ENCODE data around the gene MTNR1B.

The MTNR1B gene

DNA sequence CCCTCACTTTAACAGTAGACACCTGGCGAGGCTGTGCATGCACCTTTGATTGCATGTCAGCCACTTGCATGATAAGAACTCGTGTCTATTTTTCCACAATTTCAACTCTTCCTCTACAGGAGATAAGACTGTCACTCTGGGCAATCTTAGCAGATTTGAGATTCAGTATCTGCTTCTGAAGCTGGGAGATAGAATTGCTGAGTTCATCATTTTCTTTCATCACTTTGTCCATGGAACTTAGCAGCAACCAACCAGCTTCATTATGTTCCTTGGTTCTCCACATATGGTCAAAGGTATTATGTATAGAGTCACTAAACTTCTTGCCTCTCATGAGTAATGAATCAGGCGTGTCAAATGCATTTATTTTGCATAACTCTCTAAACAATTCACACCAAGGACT, 17.1 kb downstream of the MTNR1B start:
- ATAC-seq (replicated peaks): no peak
- H3K27me3 Mint-ChIP-seq: no peaks in the 10 kb centered on the region
- no peak for DNase-seq
- H3K36me3 Mint-ChIP-seq (ENCODE audit: insufficient read depth): no peaks in the 10 kb centered on the region
- H3K4me3 Mint-ChIP-seq: no peak overlapping the region
- no peaks in the 10 kb centered on the region for H3K4me1 Mint-ChIP-seq (ENCODE audit: low read depth in 2 of 2)
- H3K27ac Mint-ChIP-seq: no peak overlapping the region
- peaks cover 0 to 5% of the 10 kb centered on the region in 2 donors for H3K9me3 Mint-ChIP-seq

DNA sequence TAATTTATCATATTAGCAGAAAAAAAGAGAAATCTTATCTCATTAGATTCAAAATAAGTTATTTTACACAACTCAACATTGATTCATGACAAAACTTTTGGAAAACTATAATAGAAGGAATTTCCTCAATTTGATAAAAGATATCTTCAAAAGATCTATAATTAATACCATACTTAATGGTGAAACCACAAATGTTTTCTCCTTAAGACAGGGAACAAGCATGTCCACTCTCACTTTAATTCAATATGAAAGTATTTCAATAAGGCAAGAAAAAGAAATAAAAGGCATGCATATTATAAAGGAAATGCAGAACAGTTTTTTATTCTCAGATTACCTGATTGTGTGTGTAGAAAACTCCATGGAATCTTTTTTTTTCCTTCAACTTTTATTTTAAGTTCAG, 23.6 kb downstream of the MTNR1B start:
- DNase-seq (no peak), ATAC-seq (replicated peaks) (no peak)
- Mint-ChIP-seq H3K4me3 (no peak overlapping the region), H3K27ac (no peak overlapping the region), H3K27me3 (no peaks in the 10 kb centered on the region), H3K9me3 (peaks cover 0 to 7% of the 10 kb centered on the region in 2 donors), H3K4me1 (ENCODE audit: low read depth in 2 of 2) (no peaks in the 10 kb centered on the region), H3K36me3 (ENCODE audit: insufficient read depth) (no peaks in the 10 kb centered on the region)

DNA sequence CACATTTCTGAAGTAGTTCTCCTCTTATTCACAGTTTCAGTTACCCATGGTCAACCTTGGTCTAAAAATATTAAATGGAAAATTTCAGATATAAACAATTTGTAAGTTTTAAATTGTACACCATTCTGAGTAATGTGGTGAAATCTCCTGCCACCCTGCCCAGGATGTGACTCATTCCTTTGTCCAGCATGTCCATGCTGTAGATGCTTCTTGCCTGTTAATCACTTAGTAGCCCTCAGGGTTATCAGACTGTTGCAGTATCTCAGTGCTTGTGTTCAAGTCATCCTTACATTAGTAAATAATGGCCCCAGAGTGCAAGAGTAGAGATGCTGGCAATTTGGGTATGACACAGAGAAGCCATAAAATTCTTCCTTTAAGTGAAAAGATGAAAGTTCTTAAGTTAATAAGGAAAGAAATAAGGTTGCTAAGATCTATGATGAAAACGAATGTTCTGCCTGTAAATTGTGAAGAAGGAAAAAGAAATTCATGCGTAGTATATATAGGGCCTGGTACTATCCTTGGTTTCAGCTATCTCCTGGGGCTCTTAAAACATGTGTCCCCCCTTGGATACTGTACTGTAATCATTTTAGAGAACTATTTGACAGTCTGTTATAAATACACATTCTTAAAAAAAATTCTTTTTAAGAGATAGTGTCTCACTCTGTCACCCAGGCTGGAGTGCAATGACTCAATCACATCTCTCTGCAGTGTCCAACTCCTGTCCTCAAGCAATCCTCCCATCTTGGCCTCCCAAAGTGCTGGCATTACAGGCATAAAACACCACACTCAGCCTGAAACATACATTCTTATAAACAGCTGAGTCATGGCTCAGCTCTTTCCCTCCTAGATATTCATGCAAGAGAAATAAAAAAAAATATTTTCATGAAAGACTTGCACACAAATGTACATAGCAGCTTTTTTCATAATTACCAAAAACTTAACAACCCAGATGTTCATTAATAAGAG, 31.3 kb downstream of the MTNR1B start:
- Mint-ChIP-seq H3K27ac (no peak overlapping the region), H3K27me3 (no peaks in the 10 kb centered on the region), H3K4me3 (no peak overlapping the region), H3K9me3 (peaks cover 0 to 9% of the 10 kb centered on the region in 2 donors), H3K4me1 (ENCODE audit: low read depth in 2 of 2) (no peaks in the 10 kb centered on the region), H3K36me3 (ENCODE audit: insufficient read depth) (no peaks in the 10 kb centered on the region)
- no peak for ATAC-seq (replicated peaks)
- DNase-seq: no peak

DNA sequence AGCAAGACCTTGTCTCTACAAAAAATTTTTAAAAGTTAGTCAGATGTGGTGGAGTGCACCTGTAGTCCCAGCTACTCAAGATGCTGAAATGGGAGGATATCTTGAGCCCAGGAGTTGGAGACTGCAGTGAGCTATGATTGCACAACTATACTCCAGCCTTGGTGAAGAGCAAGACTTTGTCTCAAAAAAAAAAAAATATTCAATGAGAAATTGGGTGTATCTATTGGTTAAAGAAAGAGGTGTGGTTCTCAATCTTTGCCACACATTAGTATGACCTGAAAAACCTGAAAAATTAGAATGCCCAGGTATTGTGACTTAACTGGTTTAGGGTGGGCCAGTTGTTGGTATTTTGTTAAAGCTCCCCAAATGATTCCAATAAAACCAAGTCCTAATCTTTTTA, 32.4 kb downstream of the MTNR1B start:
- Mint-ChIP-seq H3K9me3 (peaks cover 0 to 13% of the 10 kb centered on the region in 2 donors), H3K27me3 (no peaks in the 10 kb centered on the region), H3K4me1 (ENCODE audit: low read depth in 2 of 2) (no peaks in the 10 kb centered on the region), H3K4me3 (no peak overlapping the region), H3K36me3 (ENCODE audit: insufficient read depth) (no peaks in the 10 kb centered on the region), H3K27ac (no peak overlapping the region)
- DNase-seq (no peak), ATAC-seq (replicated peaks) (no peak)

DNA sequence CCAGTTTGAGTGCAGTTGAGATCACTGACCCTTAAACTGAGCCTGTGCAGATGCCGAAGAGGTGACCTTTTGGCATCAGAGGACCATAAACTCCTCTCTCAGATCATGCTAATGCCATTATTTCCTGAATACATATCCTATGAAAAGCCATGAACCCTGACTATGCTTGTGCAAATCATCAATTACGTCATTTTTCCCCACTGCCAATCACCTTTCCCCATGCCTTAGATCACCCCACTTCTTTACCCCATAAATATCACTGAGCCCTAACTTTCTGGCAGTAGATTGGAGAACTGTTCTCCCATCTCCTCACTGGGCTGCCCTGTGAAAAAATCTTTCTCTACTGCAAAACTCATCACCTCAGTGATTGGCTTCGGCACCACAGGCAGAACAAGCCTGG, 32.9 kb downstream of the MTNR1B start:
- Mint-ChIP-seq H3K27ac (no peak overlapping the region), H3K4me3 (no peak overlapping the region), H3K4me1 (ENCODE audit: low read depth in 2 of 2) (no peaks in the 10 kb centered on the region), H3K27me3 (no peaks in the 10 kb centered on the region), H3K36me3 (ENCODE audit: insufficient read depth) (no peaks in the 10 kb centered on the region), H3K9me3 (peaks cover 0 to 13% of the 10 kb centered on the region in 2 donors)
- DNase-seq: no peak
- ATAC-seq (replicated peaks): no peak

DNA sequence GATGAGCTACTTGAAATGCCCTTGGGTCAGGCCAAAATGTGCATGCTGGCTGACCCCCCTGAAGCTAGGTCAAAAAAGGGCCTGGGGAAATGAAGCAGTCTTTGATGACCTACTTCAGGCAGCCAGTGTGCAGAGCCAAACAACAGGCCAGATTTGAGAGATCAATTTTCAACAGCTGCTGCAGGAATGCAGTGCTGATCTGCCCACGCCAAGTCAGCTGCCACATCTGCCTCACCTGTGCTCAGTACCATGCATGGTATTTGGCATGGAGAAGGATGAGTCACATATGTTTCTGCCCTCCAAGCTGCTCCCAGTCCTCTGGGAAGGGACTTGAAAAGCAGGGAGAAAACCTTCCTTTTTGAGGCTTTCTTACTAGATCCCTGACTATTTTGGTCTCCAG, 35.8 kb downstream of the MTNR1B start:
- Mint-ChIP-seq H3K36me3 (ENCODE audit: insufficient read depth) (no peaks in the 10 kb centered on the region), H3K9me3 (peaks cover 11 to 14% of the 10 kb centered on the region in 2 donors), H3K27ac (no peak overlapping the region), H3K4me3 (no peak overlapping the region), H3K27me3 (no peaks in the 10 kb centered on the region), H3K4me1 (ENCODE audit: low read depth in 2 of 2) (no peaks in the 10 kb centered on the region)
- ATAC-seq (replicated peaks) (no peak), DNase-seq (no peak)

DNA sequence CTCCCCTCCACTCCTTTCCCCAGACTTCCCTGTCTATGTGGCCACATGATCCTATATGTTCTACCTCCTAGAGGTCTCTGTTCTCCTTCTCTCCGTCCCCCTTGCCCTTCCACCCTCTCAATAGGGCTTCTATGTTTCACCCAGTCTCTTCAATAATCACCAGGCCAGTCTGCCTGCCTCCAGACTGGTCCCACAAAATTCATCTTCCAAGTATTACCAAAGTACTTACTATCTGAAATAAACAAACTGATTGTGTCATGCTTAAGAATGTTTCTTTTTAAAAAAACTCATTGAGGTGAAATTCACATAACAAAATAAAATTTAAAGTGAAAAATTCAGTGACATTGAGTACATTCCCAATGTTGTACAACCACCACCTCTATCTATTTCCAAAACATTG, 44.2 kb downstream of the MTNR1B start:
- Mint-ChIP-seq H3K4me1 (ENCODE audit: low read depth in 2 of 2) (no peaks in the 10 kb centered on the region), H3K4me3 (no peak overlapping the region), H3K36me3 (ENCODE audit: insufficient read depth) (no peaks in the 10 kb centered on the region), H3K27me3 (no peaks in the 10 kb centered on the region), H3K27ac (no peak overlapping the region), H3K9me3 (peaks cover 7 to 10% of the 10 kb centered on the region in 2 donors)
- ATAC-seq (replicated peaks) (no peak), DNase-seq (no peak)

DNA sequence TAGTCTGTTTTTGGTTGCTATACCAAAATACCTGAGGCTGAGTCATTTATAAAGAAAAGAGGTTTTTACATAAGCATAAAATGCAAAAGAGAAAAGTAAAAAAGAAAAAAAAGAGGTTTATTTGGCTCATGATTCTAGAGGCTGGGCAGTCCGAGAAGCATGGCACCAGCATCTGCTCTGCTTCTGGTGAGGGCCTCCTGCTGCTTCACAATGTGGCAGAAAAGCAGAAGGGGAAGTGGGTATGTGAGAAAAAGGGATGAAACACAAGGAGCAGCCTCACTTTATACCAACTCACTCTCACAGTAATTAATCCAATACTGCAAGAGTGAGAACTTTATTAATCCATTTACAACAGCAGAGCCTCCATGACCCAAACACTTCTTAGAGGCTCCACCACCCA, 47.1 kb downstream of the MTNR1B start:
- ATAC-seq (replicated peaks) (no peak), DNase-seq (no peak)
- Mint-ChIP-seq H3K27ac (no peak overlapping the region), H3K9me3 (peaks cover 0 to 12% of the 10 kb centered on the region in 2 donors), H3K36me3 (ENCODE audit: insufficient read depth) (no peaks in the 10 kb centered on the region), H3K4me1 (ENCODE audit: low read depth in 2 of 2) (no peaks in the 10 kb centered on the region), H3K4me3 (no peak overlapping the region), H3K27me3 (peaks cover 0 to 7% of the 10 kb centered on the region in 2 donors)

DNA sequence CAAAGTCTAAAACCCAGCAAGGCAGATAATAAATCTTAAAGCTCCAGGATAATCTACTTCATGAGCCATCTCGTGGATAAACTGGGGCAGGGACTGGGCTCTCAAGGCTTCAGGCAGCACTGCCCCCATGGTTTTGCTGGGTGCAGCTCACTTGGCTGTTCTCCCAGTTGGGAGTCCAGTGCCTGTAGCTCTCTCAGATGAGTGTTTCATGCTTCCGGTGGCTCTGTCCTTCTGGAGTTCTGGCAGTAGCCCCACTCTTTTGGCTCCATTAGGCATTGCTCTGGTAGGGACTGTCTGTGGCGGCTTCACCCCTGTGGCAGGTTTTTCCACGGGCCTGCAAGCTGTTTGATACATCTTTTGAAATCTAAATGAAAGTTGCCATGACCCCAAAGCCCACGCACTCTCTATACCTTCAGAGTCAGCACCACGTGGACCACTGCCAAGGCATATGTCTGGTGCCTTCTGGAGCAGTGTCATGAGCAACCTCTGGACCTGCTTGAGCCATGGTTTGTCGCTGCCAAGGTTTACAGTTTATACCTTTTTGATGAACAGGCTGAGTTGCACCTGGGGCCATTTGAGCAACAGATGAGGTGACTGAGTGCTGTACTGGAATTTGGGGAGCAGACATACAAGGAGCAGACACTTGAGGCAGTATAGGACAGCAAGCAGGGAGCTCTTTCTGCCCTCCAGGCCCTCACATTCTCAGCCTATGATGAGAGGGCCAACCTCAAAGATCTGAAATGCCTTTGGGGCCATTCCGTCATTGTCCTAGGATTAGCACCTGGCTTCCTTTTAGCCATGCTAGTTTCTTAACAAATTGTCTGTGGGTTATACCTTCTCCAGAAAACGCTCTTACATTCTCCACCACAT, 48.6 kb downstream of the MTNR1B start:
- H3K27ac Mint-ChIP-seq: no peak overlapping the region
- no peak for ATAC-seq (replicated peaks)
- H3K36me3 Mint-ChIP-seq (ENCODE audit: insufficient read depth): no peaks in the 10 kb centered on the region
- no peak for DNase-seq
- H3K4me1 Mint-ChIP-seq (ENCODE audit: low read depth in 2 of 2): no peaks in the 10 kb centered on the region
- no peak overlapping the region for H3K4me3 Mint-ChIP-seq
- H3K9me3 Mint-ChIP-seq: peaks cover 0 to 10% of the 10 kb centered on the region in 2 donors
- peaks cover 0 to 9% of the 10 kb centered on the region in 2 donors for H3K27me3 Mint-ChIP-seq

DNA sequence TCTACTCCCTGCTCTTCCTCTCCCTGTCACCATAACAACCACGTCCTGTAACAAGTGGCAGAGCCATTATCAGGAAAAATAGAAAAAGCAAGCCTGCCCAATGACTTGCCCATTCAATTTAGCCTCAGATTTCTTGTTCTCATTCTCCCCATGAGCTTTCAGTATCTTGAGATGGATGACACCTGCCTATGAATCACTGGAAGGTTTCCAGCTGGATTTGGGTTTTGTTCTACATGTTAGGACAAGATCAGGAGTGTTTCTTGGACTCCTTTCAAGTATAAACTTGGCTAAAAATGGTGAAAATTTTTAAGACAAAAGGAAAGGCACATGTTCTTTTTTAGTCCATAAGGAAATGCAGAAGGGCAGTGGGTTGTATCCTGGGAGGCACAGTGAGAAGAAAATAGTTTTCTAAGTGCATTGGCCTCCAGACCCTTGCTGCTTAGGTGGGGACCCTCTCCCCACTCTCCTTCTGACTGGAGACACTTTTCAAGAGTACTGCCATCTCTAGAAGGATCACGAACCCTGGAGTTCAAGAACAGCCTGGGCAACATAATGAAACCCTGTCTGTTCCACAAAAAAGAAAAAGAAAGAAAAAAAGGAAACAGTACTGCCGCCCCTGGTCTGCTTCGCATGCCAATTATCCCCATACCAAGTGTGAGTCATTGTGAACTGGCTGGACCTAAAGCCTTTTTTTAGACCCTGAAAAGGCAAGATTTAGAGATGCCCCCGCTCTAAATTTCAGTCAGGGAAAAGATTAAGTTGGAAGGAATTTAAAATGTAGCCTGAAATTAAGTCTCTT, 51.0 kb downstream of the MTNR1B start:
- DNase-seq (no peak), ATAC-seq (replicated peaks) (no peak)
- no peaks in the 10 kb centered on the region for H3K36me3 Mint-ChIP-seq (ENCODE audit: insufficient read depth)
- no peaks in the 10 kb centered on the region for H3K4me1 Mint-ChIP-seq (ENCODE audit: low read depth in 2 of 2)
- peaks cover 0 to 6% of the 10 kb centered on the region in 2 donors for H3K9me3 Mint-ChIP-seq
- peaks cover 0 to 9% of the 10 kb centered on the region in 2 donors for H3K27me3 Mint-ChIP-seq
- no peak overlapping the region for H3K4me3 Mint-ChIP-seq
- no peak overlapping the region for H3K27ac Mint-ChIP-seq

DNA sequence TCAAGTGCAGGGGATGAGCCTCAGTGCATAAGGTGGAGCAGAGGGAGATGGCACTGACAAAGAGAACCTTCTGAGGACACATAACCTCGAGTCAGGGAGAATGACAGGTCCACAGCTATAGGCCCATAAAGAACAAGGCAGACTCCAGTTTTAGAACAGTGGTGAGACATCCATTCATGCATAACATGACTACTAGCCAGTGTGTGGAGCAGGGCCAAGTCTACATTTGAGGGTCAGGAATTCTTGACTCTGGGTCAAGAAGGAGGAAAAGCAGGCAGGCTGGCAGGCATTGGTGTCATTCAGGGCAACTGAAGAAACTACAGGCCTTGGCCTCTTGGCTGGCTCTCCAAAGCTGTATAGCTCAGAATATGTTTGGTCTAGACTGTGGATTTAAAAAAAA, 54.9 kb downstream of the MTNR1B start:
- Mint-ChIP-seq H3K27me3 (peaks cover 0 to 9% of the 10 kb centered on the region in 2 donors), H3K27ac (no peak overlapping the region), H3K36me3 (ENCODE audit: insufficient read depth) (no peaks in the 10 kb centered on the region), H3K4me1 (ENCODE audit: low read depth in 2 of 2) (no peaks in the 10 kb centered on the region), H3K4me3 (no peak overlapping the region), H3K9me3 (peaks cover 0 to 5% of the 10 kb centered on the region in 2 donors)
- no peak for ATAC-seq (replicated peaks)
- no peak for DNase-seq

DNA sequence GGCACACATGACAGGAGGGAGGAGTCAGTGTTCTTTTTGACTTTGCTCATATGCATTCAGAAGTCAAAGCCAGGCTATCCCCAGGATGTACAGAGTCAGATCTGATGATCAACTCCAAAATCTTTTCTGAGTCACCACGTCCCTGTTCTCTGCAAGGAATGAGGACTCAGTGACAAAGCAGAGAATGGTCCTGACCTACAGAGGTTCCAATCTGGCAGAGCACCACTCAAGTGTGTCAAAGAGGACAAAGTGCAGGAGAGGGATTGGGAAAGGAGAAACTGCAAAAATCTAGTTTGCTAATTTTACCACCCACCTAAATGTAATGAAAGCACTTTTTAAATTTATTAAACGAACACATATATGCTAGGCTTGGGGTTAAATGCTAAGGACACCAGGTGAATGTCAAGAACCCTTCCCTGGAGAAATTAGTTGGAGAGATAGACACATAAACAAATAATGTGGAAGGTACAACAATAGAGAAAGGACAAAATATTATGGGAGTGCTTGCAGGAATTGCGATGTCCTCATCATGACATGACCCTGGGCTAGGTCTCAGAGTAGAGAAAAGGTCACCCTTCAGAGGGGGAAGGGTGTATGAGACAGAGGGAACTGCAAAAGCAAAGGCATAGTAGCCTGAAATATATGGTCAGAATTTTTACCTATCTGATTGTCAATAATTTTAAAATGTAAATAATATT, 56.3 kb downstream of the MTNR1B start:
- H3K4me3 Mint-ChIP-seq: no peak overlapping the region
- peaks cover 0 to 5% of the 10 kb centered on the region in 2 donors for H3K9me3 Mint-ChIP-seq
- peaks cover 0 to 9% of the 10 kb centered on the region in 2 donors for H3K27me3 Mint-ChIP-seq
- H3K4me1 Mint-ChIP-seq (ENCODE audit: low read depth in 2 of 2): no peaks in the 10 kb centered on the region
- H3K27ac Mint-ChIP-seq: no peak overlapping the region
- no peaks in the 10 kb centered on the region for H3K36me3 Mint-ChIP-seq (ENCODE audit: insufficient read depth)
- no peak for ATAC-seq (replicated peaks)
- DNase-seq: no peak

All from effector memory CD8-positive, alpha-beta T cell (primary cell).